Gastroesophageal sphincter (tissue), 3 donors: Measurements from ENCODE around the gene BARHL1.

Experiments
- CTCF ChIP-seq, 4 experiments: fragments of 200-600 bp in 2 of 4; fragments of 450-650 bp in 2 of 4; sonication (generic) in 1 of 4; IDR thresholded peaks; one replicate each; pipeline ENCODE4 v1.5.1; 2017 to 2019; ENCODE audit warnings: antibody characterized with exemption in 4 of 4, mild to moderate bottlenecking in 2 of 4, moderate library complexity in 2 of 4
- EP300 ChIP-seq: sonication (generic); formaldehyde crosslinking; IDR thresholded peaks from one replicate; pipeline ENCODE4 v1.6.1; 2017; ENCODE audit warnings: antibody characterized with exemption, mild to moderate bottlenecking
- POLR2A ChIP-seq, 2 donors: fragments of 450-650 bp; IDR thresholded peaks; one replicate each; pipeline ENCODE4 v1.6.1; 2017; ENCODE audit warnings: antibody characterized with exemption in 2 of 2, mild to moderate bottlenecking in 2 of 2, moderate library complexity in 1 of 2
- POLR2AphosphoS5 ChIP-seq: sonication (generic); formaldehyde crosslinking; IDR thresholded peaks from one replicate; pipeline ENCODE4 v1.6.1; 2017; ENCODE audit warnings: antibody characterized with exemption

GRCh38 chr9:132537352-132537751 is 45.1 kb upstream of the BARHL1 start:
- TF ChIP-seq CTCF (IDR thresholded peaks at IDR 0.05) (no peak), POLR2AphosphoS5 (no peak), POLR2A (IDR thresholded peaks at IDR 0.05) (no peak), EP300 (no peak)
